ENCODE measurements around the gene PIWIL4.

The PIWIL4 gene

DNA sequence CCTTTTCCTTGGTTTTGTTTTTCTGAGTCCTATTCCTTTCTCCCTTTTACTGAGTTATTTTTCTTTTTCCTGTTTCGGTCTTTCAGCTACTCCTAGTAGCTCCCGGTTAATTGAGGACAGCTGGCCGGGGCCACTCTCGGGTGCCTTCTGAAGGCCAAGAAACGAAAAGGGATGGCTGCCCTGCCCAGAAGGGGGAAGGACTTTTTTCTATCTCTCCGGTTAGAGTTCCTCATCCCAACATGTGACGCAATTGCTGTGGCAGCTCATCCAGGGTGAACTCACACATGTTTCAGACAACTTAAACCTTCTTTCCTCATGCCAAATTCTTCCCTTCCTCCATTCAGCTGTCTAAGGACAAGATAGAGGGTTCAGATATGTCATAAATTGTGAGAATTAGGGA is 83.6 kb downstream of the PIWIL4 start:
- in situ Hi-C loops (cut with MboI; ENCODE audit: low pct_unique_long_range_greater_than_20kb, low sequenced_read_pairs) = no loop called here
- DNase-seq = no peak

DNA sequence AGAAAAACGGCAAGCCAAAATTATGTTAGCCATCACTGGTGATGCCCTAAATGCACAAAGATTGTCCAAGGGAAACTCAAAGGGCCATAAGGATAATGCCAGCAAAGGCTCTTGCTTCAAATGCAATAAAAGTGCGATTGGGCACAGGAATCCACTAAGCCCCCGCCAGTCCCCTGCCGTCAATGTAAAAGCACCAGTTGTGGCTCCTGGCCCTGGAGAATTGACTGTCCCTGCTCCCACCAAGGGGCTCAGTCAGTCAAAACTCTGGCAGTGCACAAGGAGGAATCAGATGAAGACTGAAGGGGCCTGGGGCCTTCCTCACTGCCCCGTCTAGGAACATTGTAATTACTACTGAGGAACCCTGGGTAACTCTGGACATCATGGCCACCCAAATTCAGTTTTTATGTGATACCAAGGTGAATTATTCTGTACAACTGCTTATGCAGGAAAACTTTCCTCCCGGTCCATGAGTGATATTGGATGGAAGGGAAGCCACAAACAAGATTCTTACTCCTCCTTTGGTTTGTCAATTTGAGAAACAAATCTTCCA is 85.6 kb downstream of the PIWIL4 start:
- in situ Hi-C loops (cut with MboI; ENCODE audit: low pct_unique_long_range_greater_than_20kb, low sequenced_read_pairs) = no loop called here
- no peak for DNase-seq

DNA sequence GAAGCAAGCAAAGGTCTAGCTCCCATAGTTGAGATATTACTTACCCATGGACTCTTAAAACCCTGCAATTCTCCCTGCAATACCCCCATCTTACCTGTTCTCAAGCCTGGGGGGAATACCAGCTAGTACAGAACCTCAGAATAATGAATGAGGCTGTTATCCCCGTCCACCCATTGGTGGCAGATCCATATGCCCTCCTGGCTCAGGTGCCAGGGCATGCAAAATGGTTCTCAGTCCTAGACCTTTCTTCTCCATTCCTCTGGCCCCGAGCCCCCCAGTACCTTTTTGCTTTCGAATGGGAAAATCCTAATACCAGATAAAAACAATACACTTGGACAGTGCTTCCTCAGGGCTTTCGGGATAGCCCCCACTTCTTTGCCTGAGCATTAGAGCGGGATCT is 86.4 kb downstream of the PIWIL4 start:
- in situ Hi-C loops (cut with MboI; ENCODE audit: low pct_unique_long_range_greater_than_20kb, low sequenced_read_pairs) = no loop called here
- no peak for DNase-seq

DNA sequence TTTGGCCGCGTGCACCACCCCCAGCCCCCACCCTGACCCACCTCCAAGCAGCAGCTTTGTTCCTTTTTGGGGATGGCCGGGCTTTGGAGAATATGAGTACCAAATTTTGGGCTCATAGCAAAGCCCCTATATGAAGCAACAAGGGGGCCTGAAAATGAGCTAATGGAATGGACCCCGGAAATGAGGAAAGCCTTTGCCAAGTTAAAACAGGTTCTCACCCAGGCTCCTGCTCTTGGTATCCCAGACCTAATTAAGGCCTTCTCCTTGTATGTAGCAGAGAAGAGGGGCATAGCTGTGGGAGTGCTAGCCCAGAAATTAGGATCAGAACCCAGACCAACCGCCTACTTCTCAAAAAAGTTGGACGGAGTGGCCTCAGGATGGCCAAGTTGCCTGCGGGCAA is 87.0 kb downstream of the PIWIL4 start:
- no peak for DNase-seq
- in situ Hi-C loops (cut with MboI; ENCODE audit: low pct_unique_long_range_greater_than_20kb, low sequenced_read_pairs) = no loop called here

DNA sequence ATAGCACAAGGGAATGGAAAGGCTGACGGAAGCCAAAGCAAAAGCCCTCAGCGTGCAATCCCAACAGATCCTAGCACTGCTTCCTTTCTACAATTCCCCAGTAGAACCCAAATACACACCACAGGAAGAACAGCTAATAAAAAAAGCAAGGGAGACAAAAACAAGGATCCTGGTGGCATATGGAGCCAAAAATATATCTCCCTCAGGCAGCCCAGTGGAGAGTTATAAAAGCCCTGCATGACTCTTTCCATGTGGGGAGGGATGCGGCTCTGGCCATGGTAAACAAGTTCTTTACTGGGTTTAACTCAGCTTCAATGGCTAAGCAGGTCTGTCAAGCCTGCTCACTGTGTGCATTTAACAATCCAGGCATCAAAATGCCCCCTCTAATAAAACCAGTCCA is 88.1 kb downstream of the PIWIL4 start:
- DNase-seq = no peak
- in situ Hi-C loops (cut with MboI; ENCODE audit: low pct_unique_long_range_greater_than_20kb, low sequenced_read_pairs) = no loop called here

DNA sequence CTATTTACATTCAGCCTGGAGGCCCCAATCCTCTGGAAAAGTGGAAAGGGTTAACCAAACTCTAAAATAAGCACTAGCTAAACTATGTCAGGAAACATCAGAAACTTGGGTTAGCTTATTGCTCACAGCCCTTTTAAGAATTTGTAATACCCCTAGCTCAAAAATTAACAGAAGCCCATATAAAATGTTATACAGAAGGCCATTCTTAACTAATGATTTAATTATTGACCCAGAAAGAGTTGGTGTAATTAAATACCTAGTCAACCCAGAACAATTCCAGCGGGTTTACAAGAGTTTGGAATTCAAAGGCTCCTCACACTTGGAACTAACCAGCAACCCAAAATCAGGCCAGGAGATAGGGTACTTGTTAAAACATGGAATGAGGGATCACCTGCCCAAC is 88.8 kb downstream of the PIWIL4 start:
- DNase-seq = no peak
- in situ Hi-C loops (cut with MboI; ENCODE audit: low pct_unique_long_range_greater_than_20kb, low sequenced_read_pairs) = no loop called here

DNA sequence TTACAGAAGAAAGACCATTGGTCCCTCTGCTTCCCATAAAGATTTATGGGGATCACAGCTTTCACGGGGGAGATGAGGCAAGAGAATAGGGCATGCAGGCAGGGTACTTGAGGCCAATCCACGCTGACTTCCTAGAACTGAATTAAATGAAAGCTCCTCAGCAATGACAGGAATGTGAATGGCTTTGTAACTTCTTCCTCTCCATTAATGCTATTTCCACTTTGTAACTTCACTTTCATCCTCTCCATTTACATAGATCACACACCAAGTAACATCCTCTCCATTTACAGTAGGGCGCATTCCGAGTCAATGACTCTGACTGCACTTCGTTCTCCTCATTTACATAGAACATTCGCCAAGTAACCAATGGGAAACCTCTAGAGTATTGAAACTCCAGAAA is 89.8 kb downstream of the PIWIL4 start:
- in situ Hi-C loops (cut with MboI; ENCODE audit: low pct_unique_long_range_greater_than_20kb, low sequenced_read_pairs) = no loop called here
- DNase-seq = no peak

DNA sequence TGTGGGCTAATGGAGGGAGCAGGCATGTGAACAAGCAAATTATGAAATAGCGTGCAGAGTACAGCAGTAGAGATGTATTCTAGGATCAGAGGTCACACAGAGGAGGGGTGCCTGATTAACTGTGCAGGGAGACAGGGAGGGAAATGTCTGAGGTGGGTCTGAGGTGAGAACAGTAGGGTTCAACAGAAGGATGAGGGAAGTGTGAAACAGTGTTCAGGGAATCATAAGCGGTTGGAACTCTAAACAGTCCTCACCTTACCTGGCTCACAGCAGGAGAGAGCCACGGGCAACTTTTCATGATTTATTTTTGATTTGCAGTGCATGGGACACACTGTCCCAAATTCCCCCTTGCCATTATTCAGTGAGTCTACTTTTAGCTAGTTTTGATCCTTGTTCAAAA is 90.5 kb downstream of the PIWIL4 start:
- in situ Hi-C loops (cut with MboI; ENCODE audit: low pct_unique_long_range_greater_than_20kb, low sequenced_read_pairs) = no loop called here
- DNase-seq = no peak

DNA sequence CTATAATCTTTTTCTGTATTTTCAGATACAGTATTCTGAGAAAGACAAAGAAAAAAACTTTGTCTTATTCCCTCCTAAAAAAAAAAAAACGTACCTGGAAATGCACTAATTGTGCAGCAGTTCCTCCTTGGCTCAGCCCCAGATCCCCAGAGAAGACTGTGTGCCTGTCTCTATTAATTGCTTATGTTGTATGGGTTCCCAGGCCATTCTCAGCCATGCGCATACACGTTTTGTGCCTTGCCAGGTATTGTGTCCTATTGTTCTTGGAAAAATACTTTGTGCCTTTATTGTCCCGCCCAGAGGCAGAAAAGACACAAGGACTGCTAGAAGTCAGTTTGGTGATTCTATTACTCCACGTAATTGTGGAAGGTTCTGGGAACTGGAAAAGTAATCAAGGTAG is 91.2 kb downstream of the PIWIL4 start:
- in situ Hi-C loops (cut with MboI; ENCODE audit: low pct_unique_long_range_greater_than_20kb, low sequenced_read_pairs) = no loop called here
- DNase-seq = no peak

DNA sequence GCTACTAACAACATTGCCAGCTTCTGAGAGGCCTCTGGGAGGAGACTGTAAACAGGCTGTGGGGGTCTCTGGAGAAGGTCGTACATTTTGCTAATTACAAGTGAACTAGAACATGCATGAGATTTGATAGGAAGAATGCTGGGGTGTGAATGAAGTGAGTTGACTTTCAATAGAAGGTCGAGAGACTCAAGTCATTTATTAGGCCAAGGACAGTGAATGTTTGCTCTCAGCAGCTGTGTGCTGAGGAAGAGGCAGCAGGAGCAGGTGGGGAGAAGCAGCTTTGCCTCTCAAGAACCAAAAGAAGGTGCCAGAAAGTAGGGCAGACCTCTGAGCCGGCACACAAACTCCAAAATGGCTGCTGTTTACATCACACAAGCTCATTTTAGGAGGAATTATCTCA is 91.7 kb downstream of the PIWIL4 start:
- no peak for DNase-seq
- in situ Hi-C loops (cut with MboI; ENCODE audit: low pct_unique_long_range_greater_than_20kb, low sequenced_read_pairs) = no loop called here

DNA sequence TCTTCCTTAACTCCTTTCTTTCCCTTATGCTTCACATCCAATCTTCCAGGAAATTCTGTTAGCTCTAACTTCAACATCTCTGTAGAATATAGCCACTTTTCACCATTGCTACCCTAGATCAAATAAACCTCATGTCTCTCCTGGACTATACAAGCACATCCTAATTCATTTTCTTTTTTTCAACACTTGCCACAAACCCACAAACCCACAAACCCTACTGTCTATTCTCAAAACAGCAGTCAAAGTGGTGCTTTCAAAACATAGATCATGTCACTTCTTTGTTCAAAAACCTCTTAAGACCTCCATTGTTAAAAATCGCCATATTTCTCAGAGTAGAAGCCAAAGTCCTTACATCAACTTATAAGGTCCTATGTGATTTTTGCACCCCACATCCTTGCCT is 94.3 kb downstream of the PIWIL4 start:
- in situ Hi-C loops (cut with MboI; ENCODE audit: low pct_unique_long_range_greater_than_20kb, low sequenced_read_pairs) = no loop called here
- no peak for DNase-seq

DNA sequence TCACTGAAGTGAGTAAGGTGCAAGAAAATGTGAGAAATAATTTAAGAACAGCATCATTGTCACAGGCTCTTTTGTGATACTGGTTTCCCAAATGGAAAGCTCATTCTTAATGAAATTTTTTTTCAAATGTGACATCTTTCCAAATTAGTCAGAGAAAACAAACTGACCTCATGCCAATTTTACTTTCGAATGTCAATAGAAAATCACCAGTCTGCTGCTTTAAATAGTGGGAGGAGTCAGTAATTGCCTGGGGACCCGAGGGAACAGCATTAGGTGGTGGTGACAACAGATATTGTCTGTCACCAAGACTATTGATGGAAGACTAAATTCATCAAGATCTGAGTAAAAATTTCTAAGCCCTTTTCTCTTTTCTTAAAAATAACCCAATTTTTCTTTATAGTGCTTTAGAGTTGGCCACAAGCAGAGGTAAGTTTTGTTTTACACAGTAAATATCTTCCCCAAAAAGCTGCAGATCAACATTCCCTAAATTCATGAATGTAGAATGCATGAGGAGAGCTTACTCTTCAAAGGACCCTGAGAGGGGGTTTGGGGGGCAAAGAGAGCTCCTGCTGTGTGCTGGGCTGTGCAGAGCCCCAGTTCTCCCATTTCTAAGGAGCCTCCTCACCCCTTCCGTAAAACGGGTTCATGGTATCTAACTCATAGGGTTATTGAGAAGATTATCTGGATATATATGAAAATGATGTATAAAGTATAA is 95.1 kb downstream of the PIWIL4 start:
- in situ Hi-C loops (cut with MboI; ENCODE audit: low pct_unique_long_range_greater_than_20kb, low sequenced_read_pairs) = no loop called here
- DNase-seq = no peak

DNA sequence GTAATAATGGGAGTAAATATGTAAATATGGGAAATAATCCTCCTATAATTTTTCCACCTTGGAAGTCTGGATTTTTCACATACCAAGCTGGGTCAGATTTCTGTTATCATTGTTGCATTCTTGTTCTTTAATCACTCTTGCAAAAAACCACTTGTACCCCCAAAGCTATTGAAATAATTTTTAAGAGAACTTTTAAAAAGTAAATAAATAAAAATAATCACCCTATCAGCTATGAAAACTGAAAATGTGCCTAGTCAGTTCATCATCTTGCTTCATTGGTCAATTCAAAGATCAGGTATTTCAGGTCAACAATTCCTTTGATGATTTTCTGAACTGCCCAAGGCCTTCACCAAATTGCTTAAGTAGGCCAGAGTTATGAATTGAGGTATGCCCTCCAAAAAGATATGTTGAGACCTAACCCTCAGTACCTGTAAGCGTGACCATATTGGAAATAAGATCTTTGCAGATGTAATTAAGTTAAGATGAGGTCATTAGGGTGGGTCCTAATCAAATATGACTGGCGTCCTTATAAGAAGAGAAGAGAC is 95.8 kb downstream of the PIWIL4 start:
- no peak for DNase-seq
- in situ Hi-C loops (cut with MboI; ENCODE audit: low pct_unique_long_range_greater_than_20kb, low sequenced_read_pairs) = no loop called here

DNA sequence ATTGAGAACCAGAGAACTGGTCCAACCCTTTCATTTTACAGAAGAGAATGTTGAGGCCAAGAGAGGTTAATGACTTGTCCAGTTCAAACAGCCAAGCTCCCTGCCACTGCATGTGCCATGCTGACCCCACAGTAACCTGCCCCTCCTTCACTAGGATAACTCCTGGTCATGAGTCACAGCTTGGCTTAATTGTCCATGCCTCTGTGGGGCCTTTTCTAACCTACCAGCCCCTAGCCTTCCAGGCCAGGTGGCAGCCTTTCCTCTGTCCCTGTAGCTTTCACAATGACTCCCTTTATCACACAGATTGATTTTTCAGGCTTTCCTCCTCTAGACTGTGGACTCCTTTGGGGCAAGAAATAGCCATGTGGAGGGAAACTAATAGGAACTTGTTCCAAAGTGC is 97.2 kb downstream of the PIWIL4 start:
- in situ Hi-C loops (cut with MboI; ENCODE audit: low pct_unique_long_range_greater_than_20kb, low sequenced_read_pairs) = no loop called here
- DNase-seq = no peak

DNA sequence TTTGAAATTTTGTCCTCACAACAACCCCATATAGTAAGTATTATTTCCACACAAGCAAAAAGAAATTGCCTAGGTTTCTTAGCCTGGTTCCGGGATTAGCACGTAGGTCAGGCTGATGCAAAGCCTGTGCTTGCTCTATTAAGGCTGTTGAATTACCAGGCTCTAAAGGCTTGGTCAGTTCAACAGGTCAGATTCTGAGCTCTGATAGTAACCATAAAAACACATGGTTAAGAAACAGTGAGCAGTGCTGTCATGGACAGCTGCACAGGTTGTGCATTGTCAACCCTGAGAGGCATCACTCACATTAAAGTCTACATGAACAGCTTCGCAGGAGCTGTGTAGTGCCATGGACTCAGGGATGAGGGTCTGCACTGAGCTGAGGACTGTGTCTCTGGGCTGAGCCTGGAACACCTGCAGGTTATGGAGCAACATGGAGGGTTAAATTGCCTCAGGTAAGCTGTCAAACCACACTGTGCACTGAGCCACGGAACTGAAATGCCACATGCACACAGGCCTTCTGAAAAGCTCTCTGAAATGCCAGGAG is 98.0 kb downstream of the PIWIL4 start:
- in situ Hi-C loops (cut with MboI; ENCODE audit: low pct_unique_long_range_greater_than_20kb, low sequenced_read_pairs) = no loop called here
- DNase-seq = no peak

DNA sequence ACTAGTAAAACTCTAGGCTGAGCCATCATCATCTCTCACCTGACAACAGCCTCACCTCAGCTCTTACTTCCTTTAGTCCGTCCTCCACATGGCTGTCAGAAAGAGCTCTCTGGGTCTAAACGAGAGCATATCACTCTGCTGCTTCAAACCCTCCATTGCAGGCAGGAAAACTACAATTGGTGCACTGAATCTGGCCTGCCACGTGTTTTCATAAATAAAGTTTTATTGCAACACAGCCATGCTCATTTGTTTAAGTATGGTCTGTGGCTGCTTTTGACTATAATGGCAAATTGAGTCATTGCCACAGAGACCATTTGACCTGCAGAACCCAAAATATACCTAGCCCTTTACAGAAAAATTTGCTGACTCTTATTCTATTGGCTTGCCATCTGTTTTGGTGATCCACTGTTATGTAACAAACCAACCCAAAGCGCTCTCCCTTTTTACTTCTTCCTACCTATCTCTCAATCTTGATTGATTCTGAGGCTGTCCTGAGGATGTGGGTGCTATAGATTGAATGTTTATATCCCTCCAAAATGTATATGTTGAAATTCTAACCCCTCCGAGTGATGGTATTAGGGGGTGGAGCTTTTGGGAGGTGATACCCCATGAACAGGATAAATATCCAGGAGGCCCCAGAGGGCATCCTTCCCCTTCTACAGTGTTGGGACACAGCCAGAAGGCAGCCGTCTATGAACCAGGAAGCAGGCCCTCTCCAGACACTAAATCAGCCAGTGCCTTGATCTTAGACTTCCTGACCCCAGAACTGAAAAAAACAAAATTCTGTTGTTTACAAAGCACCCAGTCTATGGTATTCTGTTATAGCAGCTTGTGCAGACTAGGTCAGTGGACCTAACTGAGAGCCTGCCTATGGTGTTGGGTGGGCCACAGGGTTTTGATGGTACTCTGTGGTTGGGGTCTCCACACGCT is 99.9 kb downstream of the PIWIL4 start:
- no peak for DNase-seq
- in situ Hi-C loops (cut with MboI; ENCODE audit: low pct_unique_long_range_greater_than_20kb, low sequenced_read_pairs) = no loop called here

DNA sequence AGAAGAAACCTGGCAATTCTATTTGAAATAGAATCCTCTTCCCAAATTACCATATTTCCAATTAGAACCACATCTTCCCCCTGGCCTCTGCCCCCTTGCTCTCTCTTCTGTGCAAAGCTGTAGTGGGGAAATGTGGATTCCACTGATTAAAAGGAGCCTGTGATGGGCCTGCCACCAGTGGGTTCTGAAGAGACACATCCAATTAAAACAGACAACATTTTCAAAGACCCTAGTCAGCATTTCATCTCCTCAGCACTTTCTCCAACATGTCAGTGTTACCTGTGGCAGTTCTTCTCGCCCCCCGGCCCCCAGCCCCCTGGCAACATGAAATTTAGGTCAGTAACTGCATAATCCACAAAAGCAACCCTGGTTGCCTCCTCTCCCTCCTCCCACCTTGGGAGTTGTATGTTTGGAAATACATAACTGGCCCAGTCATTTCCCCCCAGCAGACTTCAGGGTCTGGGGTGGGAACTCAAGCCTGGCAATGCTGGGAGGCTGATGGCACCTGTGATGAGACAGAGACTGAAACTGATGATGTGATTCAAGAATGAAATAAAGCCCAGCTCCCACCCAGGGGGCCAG is 101.1 kb downstream of the PIWIL4 start:
- in situ Hi-C loops (cut with MboI; ENCODE audit: low pct_unique_long_range_greater_than_20kb, low sequenced_read_pairs) = no loop called here
- no peak for DNase-seq

DNA sequence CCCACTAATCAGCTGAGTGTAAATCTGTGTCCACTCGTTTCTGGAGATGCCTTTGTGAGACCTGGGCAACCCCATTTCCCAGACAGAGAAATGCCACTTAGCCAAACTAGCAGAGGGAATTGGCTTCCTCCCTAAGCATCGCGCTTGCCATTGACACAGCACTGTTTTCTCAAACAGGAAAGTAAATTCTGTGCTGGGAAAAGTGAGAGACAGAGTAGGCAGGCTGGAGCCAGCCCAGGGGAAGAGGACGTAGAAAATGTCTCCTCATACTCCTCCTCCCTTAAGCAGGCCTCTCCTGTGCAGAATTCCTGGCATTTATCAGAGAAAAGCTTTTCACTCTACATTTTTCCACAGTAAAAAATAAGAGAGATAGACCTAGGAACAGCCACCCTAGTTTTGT is 101.9 kb downstream of the PIWIL4 start:
- no peak for DNase-seq
- in situ Hi-C loops (cut with MboI; ENCODE audit: low pct_unique_long_range_greater_than_20kb, low sequenced_read_pairs) = no loop called here

Measured in KBM-7 (cell line).